Endometrial microvascular endothelial cells (primary cell): ENCODE data around the gene NTS. TPM values are rescaled to one million over a fixed set of nuclear protein-coding genes. Genes with fewer than 3 reads are reported as not detected.

Source experiments
- in situ Hi-C: cut with HindIII; loops from 2 replicates; pipeline ENCODE4 v1.10.0; 2017; ENCODE audit warnings: low sequenced_read_pairs, low pct_unique_long_range_greater_than_20kb; ENCODE audit errors: inconsistent ontology term
- total RNA-seq: library from RNA; depleted of rRNA; stranded (reverse); fragments of >200 nt; gene quantifications from one replicate; pipeline ENCODE4 v1.2.3, GENCODE V29; 2015; ENCODE audit errors: inconsistent ontology term

NTS gene
- not detected for total RNA-seq

DNA sequence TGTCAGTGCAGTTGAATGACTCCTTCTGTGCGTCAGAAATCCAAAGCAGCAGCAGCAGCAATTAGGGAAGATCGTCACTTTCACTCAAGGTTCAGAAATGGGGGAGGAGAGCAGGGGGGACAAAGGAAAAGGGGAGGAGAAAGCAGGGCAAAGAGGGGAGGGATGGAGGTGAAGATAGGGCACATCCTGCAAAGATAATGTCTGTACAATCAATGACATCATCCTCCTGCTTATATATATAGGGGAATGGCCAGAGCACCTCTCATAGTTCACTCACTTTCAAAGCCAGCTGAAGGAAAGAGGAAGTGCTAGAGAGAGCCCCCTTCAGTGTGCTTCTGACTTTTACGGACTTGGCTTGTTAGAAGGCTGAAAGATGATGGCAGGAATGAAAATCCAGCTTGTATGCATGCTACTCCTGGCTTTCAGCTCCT is at the start of gene NTS:
TSS of gene NTS (plus strand) at position 265 of the 431 bp plus-strand sequence. CDS start at position 374, 109 bp downstream.
- in situ Hi-C loops = no loop called here

DNA sequence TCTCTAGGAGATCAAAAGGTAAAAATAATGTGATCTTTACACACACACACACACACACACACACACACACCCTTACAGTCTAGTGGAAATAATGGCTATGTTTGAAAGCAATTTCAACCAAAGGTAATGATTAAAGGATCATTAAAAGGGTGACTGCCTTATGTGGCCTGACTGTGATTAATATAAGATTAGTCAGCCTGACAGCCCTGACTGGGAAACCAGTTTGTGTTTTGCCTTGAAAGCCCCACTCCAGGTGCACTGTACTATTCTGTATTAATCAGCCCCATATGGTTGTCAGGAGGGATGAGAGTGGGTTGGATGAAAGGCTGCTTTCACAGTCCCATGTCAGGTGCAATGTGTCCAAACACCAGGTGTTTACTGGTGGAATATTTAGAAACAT is 48.3 kb upstream of the NTS start:
- in situ Hi-C loops = loop anchor here (25.0 kb wide), 1 partner anchor 88 kb away; no protein-coding TSS in a partner anchor

DNA sequence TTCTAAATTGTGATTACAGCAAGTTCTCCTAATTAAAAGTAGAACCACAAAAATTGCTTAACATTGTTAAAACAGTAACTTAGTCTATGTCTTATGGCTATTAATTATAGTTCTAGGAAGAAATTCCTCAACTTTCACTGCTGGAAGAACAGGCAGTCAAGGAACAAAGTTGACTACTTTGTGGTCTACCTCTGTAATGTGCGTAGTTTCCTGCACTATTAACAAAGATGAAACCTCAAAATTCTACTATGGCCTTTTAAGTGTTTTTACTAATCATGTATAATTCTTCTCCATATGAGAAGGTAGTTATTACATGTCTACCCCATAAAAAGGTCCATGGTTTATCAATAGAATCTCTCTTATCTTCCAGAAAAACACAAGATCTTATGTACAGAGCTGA is 45.5 kb upstream of the NTS start:
- in situ Hi-C loops = loop anchor here (25.0 kb wide), 1 partner anchor 91 kb away; no protein-coding TSS in a partner anchor

- in situ Hi-C loops = loop anchor here (25.0 kb wide), 1 partner anchor 92 kb away; no protein-coding TSS in a partner anchor
Measured at GRCh38 chr12:85829391-85829790, 44.7 kb upstream of the NTS start.

DNA sequence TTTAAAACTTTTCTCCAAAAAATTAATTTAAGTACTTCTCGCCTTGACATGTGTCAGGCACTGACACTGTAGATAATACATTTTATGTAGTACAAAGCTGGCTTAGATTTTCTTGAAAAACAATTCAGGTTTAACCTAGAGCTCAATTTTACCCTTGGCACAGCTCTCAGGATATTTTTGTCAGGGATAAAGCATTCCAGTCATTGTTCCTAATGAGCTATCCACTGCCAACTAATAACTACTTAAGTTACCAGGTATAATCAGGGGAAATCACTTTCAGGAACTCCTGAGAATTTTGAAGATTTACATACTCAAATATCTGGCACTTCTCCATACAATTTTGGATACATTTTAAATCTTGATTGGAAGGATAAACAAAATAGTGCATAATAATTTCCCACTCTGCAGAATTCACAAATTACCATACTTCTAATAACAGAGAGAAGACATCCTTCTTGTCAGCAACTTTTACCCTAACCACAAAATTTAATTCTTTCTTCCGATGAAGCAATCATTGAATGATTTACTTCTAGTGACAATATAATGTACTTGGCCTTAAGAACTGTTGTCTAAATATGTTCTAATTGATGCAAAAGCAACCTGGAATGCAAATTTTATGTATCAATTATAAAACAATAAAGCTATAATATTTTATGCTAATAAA is 42.6 kb upstream of the NTS start:
- in situ Hi-C loops = loop anchor here (25.0 kb wide), 1 partner anchor 94 kb away; no protein-coding TSS in a partner anchor

DNA sequence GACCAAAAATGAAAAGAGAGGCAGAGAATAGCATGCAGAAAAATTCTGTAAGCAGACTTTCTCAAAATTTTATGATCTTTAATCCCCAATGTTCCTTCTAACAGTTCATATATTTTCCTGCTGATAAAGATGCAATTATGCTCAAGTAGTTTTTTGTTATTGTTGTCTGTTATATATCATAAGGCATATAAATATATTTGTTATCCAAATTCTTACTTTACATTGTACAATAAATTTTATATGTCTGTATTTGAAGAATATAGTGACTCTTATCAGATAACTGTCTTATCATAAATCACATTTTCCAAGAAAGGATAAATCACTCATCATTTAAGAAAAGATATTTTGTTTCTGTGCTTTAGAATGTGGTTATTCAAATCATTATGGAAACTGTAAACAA is 40.5 kb upstream of the NTS start:
- in situ Hi-C loops = loop anchor here (25.0 kb wide), 1 partner anchor 96 kb away; no protein-coding TSS in a partner anchor

GRCh38 chr12:85834378-85834777 is 39.7 kb upstream of the NTS start:
- in situ Hi-C loops = loop anchor here (25.0 kb wide), 1 partner anchor 97 kb away; no protein-coding TSS in a partner anchor

GRCh38 chr12:85835426-85836196 is 38.5 kb upstream of the NTS start:
- in situ Hi-C loops = loop anchor here (25.0 kb wide), 1 partner anchor 98 kb away; no protein-coding TSS in a partner anchor

DNA sequence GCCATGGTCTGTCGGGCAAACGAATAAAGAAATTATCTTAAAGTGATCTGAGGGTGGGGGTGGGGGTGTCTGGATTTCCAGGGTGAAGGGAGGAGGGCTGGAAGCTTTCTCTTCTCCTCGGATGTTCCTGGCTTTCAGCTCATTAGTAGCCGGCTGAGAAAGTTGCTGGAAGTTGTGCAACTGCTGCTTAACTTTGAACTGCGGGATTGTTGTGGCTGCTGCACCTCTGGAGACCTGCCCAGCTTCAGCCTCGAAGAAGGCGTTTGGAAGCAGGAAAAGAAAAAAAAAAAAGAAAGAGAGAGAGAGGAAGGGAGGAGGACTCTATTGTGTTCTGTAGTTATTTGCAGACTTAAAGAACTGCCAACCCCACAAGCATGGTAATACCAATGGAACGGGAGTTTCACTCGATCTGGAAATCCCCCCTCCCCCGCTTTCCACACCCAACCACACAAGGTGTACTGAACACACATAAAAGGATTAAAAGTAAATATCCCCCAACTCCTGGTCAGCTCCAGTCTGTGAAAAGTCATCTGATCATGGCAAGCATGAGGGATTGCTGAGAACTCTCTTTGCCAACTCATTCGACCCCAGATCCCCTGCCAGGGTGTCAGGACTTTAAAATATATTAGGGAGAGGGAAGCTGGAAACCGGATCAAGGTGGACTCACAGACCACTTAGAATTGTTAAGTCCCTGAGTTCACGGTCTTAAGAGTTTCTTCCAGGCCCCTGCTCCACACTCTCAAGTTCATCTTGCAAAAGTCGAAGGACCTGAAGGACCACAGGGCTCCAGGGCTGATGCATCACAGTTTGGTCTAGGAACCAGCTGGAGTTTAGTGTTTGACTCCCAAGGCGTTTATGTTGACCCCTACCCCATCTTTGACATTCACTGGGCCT is 37.7 kb upstream of the NTS start, which contains the start of gene RASSF9:
TSS of gene RASSF9 (minus strand) at position 213 of the 894 bp plus-strand sequence. CDS start at position 5, 208 bp downstream.
- in situ Hi-C loops = loop anchor here (25.0 kb wide), 1 partner anchor 99 kb away; no protein-coding TSS in a partner anchor

DNA sequence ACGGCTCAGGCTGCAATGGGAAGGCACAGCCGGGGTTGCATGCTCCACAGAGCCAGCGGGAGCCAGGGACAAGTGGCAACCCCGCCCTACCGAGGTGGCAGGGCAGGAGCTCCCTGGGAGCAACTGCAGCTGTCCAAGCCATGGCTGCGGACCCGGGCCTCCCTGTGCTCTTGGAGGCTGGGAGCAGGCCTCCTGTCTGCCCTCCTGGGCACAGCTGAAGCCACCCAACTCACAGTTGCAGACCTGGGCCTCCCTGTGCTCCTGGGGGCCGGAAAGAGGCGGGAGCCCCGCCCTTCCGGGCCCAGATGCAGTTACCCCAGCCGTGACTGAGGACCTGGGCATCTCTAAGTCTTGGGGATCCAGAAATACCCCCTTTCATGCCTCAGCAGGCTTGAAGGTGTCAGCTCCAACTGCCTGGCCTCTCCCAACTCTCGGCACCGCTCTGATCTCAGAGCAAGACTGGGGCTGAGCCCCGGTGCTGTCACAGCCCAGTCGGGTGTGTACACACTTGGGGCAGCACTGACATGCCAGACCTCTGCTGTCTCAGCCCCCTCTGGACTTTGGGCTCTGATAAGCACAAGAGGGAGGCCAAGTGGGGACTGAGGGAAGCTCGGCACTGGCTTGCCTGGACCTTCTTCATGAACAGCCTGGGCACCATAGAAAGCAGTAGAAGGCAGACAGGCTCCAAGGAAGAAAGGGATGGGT is 30.3 kb upstream of the NTS start:
- in situ Hi-C loops = loop anchor here (25.0 kb wide), 1 partner anchor 106 kb away; no protein-coding TSS in a partner anchor

DNA sequence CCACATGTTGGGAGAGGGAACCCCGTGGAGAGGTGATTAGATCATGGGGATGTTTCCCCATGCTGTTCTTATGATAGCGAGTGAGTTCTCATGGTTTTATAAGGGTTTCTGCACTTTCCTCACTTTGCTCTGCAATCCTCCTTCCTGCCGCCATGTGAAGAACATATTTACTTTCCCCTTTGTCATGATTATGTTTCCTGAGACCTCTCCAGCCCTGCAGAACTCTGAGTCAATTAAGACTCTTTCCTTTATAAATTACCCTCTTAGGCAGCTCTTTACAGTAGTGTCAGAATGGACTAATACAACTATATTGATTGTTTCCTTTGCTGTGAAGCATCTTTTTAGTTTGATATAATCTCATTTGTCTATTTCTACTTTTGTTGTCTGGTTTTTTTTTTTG is 24.8 kb upstream of the NTS start:
- in situ Hi-C loops = loop anchor here (25.0 kb wide), 1 partner anchor 112 kb away; no protein-coding TSS in a partner anchor

DNA sequence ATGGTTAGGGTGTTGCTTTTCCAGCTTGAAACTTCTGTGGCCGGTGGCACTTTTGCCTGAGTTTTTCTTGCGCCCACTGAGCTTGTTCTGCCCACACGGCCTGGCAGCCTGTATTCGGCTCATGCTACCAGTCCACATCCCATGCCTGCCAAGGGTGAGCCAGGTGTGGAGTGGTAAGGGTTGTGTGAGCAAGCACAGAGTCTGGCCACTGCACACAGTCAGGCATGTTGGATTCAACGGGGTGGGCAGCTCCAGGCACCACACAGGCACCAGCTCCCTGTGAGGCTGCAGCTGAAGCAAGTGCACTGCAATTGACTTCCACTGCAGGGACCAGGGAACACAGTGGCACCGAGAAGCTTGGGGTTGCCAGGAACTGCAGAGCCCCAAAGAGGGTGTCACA is 18.8 kb upstream of the NTS start:
- in situ Hi-C loops = no loop called here

- in situ Hi-C loops = no loop called here
Measured at GRCh38 chr12:85856966-85857365, 17.1 kb upstream of the NTS start.

DNA sequence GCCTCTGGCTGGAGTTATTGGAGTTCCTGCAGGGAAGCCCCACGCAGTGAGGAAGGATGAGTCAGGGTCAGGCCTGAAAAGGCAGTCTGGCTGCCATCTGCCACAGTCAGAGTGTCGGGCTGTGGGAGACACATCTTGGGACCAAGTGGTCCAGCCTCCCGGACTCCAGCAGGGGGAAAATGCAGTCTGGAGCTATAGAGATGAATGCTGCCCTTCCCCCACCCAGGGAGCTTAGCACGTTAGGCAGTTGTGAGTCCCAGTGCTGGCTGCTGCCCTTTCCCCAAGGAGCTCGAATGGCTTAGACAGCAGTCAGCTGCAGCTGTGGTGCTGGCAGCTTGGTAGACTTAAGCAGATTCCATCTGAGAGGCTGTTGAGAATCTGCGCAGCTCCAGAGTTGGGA is 8.2 kb upstream of the NTS start:
- in situ Hi-C loops = no loop called here

GRCh38 chr12:85866986-85867776 is 6.9 kb upstream of the NTS start:
- in situ Hi-C loops = no loop called here

- in situ Hi-C loops = no loop called here
Measured at GRCh38 chr12:85872497-85873091, 1.5 kb upstream of the NTS start.

GRCh38 chr12:85877459-85877858 is 3.4 kb downstream of the NTS start:
- in situ Hi-C loops = no loop called here
